GM12892 (cell line): ENCODE measurements around the gene CNGA2.

Source experiments
- POLR2A ChIP-seq: IDR thresholded peaks from 2 replicates; pipeline ENCODE4 v1.6.1; 2011; ENCODE audit warnings: low read depth, low read length, control low read depth
- POLR2AphosphoS5 ChIP-seq: IDR thresholded peaks from 2 replicates; pipeline ENCODE4 v1.6.1; 2011; ENCODE audit warnings: low read depth, low read length, control low read depth

GRCh38 chrX:151736685-151737084, 2.1 kb downstream of the CNGA2 start:
- TF ChIP-seq POLR2AphosphoS5 (no peak), POLR2A (no peak)
